NCI-H2227 treated with DMSO at 0.1 percent for 48 hours (cell line): ENCODE data around the gene CLEC12A.

Experiments
- DNase-seq: peaks from one replicate; lab custom pipeline; 2025; lab: John Stamatoyannopoulos, UW

The CLEC12A gene

GRCh38 chr12:10033783-10034545, 62.8 kb downstream of the CLEC12A start:
- no peak for DNase-seq
